ENCODE measurements around the gene FAM53B.

GRCh38 chr10:124632566-124632965 lies 111.6 kb downstream of the FAM53B start:
- no peak for TF ChIP-seq CTCF (IDR thresholded peaks at IDR 0.05)
- TF ChIP-seq POLR2A (IDR thresholded peaks at IDR 0.05), result no peak
- no peak for TF ChIP-seq POLR2AphosphoS5 (IDR thresholded peaks at IDR 0.05)
